Panc1 (cell line): ENCODE results near the gene PCMTD2. TPM values are rescaled to one million over a fixed set of nuclear protein-coding genes. Genes with fewer than 3 reads are reported as not detected.
A peak's percentile ranks its signal among the peaks of the same experiment; 100 is the strongest.

Source experiments
- ATAC-seq: fragments of 200-7000 bp; cut with Tn5 transposase; 2 replicates; pipeline ENCODE4 v1.9.1; 2020; ENCODE audit warnings: mild to moderate bottlenecking, moderate library complexity
- BruUV-seq: library from RNA; stranded (reverse); fragments of 400-500 nt; replicated peaks from 2 replicates; lab custom pipeline; 2021; lab: Mats Ljungman, UMichigan
- CTCF ChIA-PET: fragments of 300-600 bp; sonication (Branson Sonifier 250); formaldehyde crosslinking; loops from one replicate; lab custom pipeline; 2022; ENCODE audit warnings: antibody characterized with exemption; lab: Charles Lee
- POLR2A ChIA-PET: fragments of 300-600 bp; sonication (Branson Sonifier 250); formaldehyde crosslinking; loops from one replicate; lab custom pipeline; 2022; ENCODE audit warnings: antibody characterized with exemption; lab: Charles Lee
- DNase-seq: peaks from one replicate; pipeline ENCODE4 v3.0.0-alpha.2; 2010; ENCODE audit warnings: low read depth, low spot score
- H3K27ac ChIP-seq: 2 replicates; pipeline ENCODE4 v1.5.1; 2011; ENCODE audit warnings: mild to moderate bottlenecking, low read length, inconsistent platforms
- H3K27me3 ChIP-seq: fragments of 200-500 bp; sonication (Bioruptor generic); 2 replicates; pipeline ENCODE4 v1.6.0; 2014; ENCODE audit warnings: low read length, inconsistent platforms; ENCODE audit not compliant: control insufficient read depth, insufficient read depth
- H3K36me3 ChIP-seq: fragments of 200-500 bp; sonication (Bioruptor generic); 2 replicates; pipeline ENCODE4 v1.5.1; 2014; ENCODE audit warnings: inconsistent platforms, mild to moderate bottlenecking, low read length, moderate library complexity; ENCODE audit not compliant: control insufficient read depth, insufficient read depth
- H3K4me1 ChIP-seq: 2 replicates; pipeline ENCODE4 v1.5.1; 2011; ENCODE audit warnings: inconsistent platforms, mild to moderate bottlenecking, low read length, moderate library complexity; ENCODE audit not compliant: control insufficient read depth, insufficient read depth
- H3K4me3 ChIP-seq, 2 experiments: 2 replicates each; pipeline ENCODE4 v1.5.1; 2011 to 2012; ENCODE audit warnings: low read depth in 2 of 2, low read length in 2 of 2, mild to moderate bottlenecking in 2 of 2, inconsistent platforms in 1 of 2, moderate library complexity in 1 of 2
- H3K9me3 ChIP-seq: fragments of 200-500 bp; sonication (Bioruptor generic); 2 replicates; pipeline ENCODE4 v1.5.1; 2014; ENCODE audit warnings: low read depth, mild to moderate bottlenecking, inconsistent platforms, low read length, moderate library complexity; ENCODE audit not compliant: control insufficient read depth, insufficient read depth
- POLR2AphosphoS5 ChIP-seq: IDR thresholded peaks from 2 replicates; pipeline ENCODE4 v1.6.1; 2012; ENCODE audit warnings: mild to moderate bottlenecking, low read depth, low read length, moderate library complexity
- SIN3A ChIP-seq: IDR thresholded peaks from 2 replicates; pipeline ENCODE4 v1.6.1; 2012; ENCODE audit warnings: low read depth, mild to moderate bottlenecking, low read length, moderate library complexity, borderline replicate concordance; ENCODE audit not compliant: insufficient read depth
- TCF7L2 ChIP-seq: IDR thresholded peaks from 2 replicates; pipeline ENCODE4 v1.6.1; 2011; ENCODE audit warnings: mild to moderate bottlenecking, low read depth, low read length, inconsistent platforms
- in situ Hi-C: cut with HindIII; loops from 2 replicates; pipeline ENCODE4 v1.10.0; 2016; ENCODE audit warnings: low sequenced_read_pairs, low pct_unique_long_range_greater_than_20kb
- intact Hi-C: fragments of 100-400 bp; cut with micrococcal nuclease; formaldehyde crosslinking; loops from one replicate; pipeline ENCODE4 v1.10.0; 2022; ENCODE audit not compliant: unreplicated experiment
- total RNA-seq: library from RNA; stranded (reverse); gene quantifications from one replicate; pipeline ENCODE4 v1.2.1, GENCODE V29; 2021; ENCODE audit not compliant: unreplicated experiment
- TF ChIP-seq, protein P1 (sequence below), 2 experiments: IDR thresholded peaks; 2 replicates each; pipeline ENCODE4 v1.6.1; 2011 to 2012; ENCODE audit warnings: low read depth in 2 of 2, control low read depth in 1 of 2, low read length in 1 of 2, mild to moderate bottlenecking in 1 of 2, moderate library complexity in 1 of 2; ENCODE audit not compliant: insufficient read depth in 1 of 2
- TF ChIP-seq, protein P2 (sequence below): fragments of 450-650 bp; IDR thresholded peaks from 2 replicates; pipeline ENCODE4 v1.5.1; 2017; ENCODE audit warnings: mild to moderate bottlenecking

The PCMTD2 gene
- total RNA-seq, 1 experiment from 2014 or later, result 35.0 TPM

DNA sequence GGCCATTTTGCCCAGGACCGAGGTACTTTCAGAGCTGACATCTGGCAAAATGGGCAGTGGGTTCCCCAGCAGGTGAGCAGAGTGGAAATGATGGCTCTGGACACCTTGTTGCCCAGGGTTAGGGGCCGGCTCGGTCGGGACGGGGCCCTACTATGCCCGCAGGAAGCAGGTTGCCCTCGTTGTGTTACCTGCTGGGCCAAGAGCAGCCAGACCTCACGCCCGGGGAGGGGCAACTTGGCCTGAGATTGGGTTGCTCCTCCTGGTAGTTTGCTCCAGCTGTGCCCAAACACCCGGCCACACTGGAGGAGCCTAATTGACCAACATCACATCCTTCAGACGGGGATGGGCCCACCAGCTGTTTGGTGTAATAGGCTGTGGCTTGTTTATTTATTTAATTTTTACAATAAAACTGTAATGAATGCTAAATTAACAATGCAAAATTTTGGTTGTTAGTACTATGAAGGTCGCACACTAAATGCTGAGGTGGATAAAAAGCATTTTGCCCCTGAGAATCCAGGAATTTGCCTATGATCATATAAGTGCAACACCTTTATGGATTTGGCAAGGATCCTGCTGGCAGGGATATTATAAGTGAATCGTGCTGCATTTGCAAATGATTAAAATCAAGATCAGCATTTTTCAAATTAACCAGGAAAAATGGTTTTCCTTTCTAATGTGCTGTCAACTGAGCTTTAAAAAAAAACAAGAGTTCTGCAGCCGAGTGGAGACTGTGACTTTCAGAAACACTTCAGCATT, 26.6 kb upstream of the PCMTD2 start:
- BruUV-seq, result no TSS peak

DNA sequence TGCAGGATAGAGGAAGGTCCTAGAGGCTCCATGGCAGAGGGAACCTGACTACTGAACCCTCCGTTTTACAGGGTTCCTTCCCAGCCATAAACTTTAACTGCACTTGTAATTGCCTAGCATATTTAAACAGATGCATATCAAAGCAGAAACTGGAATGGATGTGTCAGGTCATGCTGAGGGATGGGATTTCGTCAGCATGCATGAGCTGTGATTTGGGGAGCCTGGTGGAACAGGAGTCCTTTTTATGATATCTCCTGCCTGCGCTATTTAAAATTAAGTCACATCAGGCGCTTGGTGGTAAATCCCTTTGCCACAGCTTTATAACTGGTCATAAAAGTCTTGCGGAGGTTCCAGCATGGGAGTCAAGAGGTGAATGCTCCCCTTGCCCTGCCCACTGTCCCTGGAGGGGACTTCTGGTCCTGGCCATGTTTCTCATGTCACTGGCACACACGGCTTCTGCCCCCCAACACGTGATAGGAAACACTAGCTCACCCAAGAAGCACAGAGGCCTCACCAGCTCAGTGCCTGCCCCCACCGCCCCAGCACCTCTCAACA, 26.0 kb upstream of the PCMTD2 start:
- no peaks in the 10 kb centered on the region for H3K9me3 ChIP-seq
- in situ Hi-C loops, result no loop called here
- no peaks in the 10 kb centered on the region for H3K36me3 ChIP-seq
- CTCF ChIA-PET, result no interaction called here
- TF ChIP-seq, protein P1, sequence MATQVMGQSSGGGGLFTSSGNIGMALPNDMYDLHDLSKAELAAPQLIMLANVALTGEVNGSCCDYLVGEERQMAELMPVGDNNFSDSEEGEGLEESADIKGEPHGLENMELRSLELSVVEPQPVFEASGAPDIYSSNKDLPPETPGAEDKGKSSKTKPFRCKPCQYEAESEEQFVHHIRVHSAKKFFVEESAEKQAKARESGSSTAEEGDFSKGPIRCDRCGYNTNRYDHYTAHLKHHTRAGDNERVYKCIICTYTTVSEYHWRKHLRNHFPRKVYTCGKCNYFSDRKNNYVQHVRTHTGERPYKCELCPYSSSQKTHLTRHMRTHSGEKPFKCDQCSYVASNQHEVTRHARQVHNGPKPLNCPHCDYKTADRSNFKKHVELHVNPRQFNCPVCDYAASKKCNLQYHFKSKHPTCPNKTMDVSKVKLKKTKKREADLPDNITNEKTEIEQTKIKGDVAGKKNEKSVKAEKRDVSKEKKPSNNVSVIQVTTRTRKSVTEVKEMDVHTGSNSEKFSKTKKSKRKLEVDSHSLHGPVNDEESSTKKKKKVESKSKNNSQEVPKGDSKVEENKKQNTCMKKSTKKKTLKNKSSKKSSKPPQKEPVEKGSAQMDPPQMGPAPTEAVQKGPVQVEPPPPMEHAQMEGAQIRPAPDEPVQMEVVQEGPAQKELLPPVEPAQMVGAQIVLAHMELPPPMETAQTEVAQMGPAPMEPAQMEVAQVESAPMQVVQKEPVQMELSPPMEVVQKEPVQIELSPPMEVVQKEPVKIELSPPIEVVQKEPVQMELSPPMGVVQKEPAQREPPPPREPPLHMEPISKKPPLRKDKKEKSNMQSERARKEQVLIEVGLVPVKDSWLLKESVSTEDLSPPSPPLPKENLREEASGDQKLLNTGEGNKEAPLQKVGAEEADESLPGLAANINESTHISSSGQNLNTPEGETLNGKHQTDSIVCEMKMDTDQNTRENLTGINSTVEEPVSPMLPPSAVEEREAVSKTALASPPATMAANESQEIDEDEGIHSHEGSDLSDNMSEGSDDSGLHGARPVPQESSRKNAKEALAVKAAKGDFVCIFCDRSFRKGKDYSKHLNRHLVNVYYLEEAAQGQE (IDR thresholded peaks at IDR 0.05; ENCODE audit: insufficient read depth in 1 of 2, low read depth in 2 of 2, low read length in 1 of 2), result no peak
- no peak for TF ChIP-seq POLR2AphosphoS5
- TF ChIP-seq SIN3A, result no peak
- TF ChIP-seq TCF7L2, result peak; percentile 75
- TF ChIP-seq, protein P2, sequence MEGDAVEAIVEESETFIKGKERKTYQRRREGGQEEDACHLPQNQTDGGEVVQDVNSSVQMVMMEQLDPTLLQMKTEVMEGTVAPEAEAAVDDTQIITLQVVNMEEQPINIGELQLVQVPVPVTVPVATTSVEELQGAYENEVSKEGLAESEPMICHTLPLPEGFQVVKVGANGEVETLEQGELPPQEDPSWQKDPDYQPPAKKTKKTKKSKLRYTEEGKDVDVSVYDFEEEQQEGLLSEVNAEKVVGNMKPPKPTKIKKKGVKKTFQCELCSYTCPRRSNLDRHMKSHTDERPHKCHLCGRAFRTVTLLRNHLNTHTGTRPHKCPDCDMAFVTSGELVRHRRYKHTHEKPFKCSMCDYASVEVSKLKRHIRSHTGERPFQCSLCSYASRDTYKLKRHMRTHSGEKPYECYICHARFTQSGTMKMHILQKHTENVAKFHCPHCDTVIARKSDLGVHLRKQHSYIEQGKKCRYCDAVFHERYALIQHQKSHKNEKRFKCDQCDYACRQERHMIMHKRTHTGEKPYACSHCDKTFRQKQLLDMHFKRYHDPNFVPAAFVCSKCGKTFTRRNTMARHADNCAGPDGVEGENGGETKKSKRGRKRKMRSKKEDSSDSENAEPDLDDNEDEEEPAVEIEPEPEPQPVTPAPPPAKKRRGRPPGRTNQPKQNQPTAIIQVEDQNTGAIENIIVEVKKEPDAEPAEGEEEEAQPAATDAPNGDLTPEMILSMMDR, result no peak
- no peak overlapping the region for H3K4me3 ChIP-seq
- intact Hi-C loops, result no loop called here
- ATAC-seq (no peak), DNase-seq (no peak)
- BruUV-seq, result no TSS peak
- no peak overlapping the region for H3K27ac ChIP-seq
- H3K4me1 ChIP-seq, result 0 out of 2 replicates have a peak, but pooled peaks cover 3% of the 10 kb centered on the region
- no peaks in the 10 kb centered on the region; the same call in 1 of the 2 replicates for H3K27me3 ChIP-seq
- POLR2A ChIA-PET, result no interaction called here

More for the DNA sequence above, 26.6 kb upstream of the PCMTD2 start:
- no peaks in the 10 kb centered on the region for H3K9me3 ChIP-seq
- intact Hi-C loops (no loop called here), in situ Hi-C loops (no loop called here)
- ChIA-PET CTCF (no interaction called here), POLR2A (no interaction called here)
- H3K27me3 ChIP-seq, result no peaks in the 10 kb centered on the region; the same call in 1 of the 2 replicates
- H3K27ac ChIP-seq, result no peak overlapping the region
- H3K4me3 ChIP-seq, result no peak overlapping the region
- 0 out of 2 replicates have a peak, but pooled peaks cover 3% of the 10 kb centered on the region for H3K4me1 ChIP-seq
- ATAC-seq, result no peak
- TF ChIP-seq SIN3A, result no peak
- TF ChIP-seq, protein P2, result no peak
- no peak for TF ChIP-seq TCF7L2
- TF ChIP-seq POLR2AphosphoS5, result no peak
- TF ChIP-seq, protein P1 (IDR thresholded peaks at IDR 0.05; ENCODE audit: insufficient read depth in 1 of 2, low read depth in 2 of 2, low read length in 1 of 2), result no peak
- no peak for DNase-seq
- H3K36me3 ChIP-seq, result no peaks in the 10 kb centered on the region
